ENCODE data around the gene ANKRD13C. TPM values are rescaled to one million over a fixed set of nuclear protein-coding genes. Genes with fewer than 3 reads are reported as not detected.

Gene ANKRD13C
- total RNA-seq, 4 donors from 2014 or later = 21.5 to 36.2 (median 25.7) TPM

DNA sequence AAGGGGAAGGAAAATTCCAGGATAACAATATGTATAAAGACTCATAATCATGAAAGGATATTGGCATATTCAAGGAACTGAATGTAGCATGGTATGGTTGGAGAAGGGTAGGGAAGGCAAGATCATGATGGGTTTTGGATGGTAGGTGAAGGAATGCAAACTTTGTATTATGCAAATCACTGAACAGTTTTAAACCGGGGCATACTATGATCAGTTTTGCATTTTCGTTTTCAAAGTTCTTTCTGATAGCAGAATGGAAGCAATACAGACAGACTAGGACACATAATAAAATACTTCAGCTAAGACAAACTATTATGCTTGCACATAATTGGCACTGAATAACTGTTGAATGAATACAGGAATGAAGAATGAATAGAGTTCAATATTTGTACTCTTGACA is 42.1 kb upstream of the ANKRD13C start:
- 75% methylated on average over 2 of the region's 2 CpGs for WGBS
- Histone ChIP-seq H3K27me3 (no peaks in the 10 kb centered on the region), H3K27ac (no peak overlapping the region), H3K36me3 (no peaks in the 10 kb centered on the region), H3K9me3 (no peaks in the 10 kb centered on the region), H3K4me3 (no peak overlapping the region), H3K4me1 (no peaks in the 10 kb centered on the region)
- TF ChIP-seq POLR2A (IDR thresholded peaks at IDR 0.05) = no peak
- TF ChIP-seq POLR2AphosphoS5 (IDR thresholded peaks at IDR 0.05) = no peak
- TF ChIP-seq CTCF (IDR thresholded peaks at IDR 0.05) = no peak
- TF ChIP-seq EP300 (IDR thresholded peaks at IDR 0.05) = no peak
- no peak for DNase-seq (ENCODE audit: low spot score in 2 of 2)

DNA sequence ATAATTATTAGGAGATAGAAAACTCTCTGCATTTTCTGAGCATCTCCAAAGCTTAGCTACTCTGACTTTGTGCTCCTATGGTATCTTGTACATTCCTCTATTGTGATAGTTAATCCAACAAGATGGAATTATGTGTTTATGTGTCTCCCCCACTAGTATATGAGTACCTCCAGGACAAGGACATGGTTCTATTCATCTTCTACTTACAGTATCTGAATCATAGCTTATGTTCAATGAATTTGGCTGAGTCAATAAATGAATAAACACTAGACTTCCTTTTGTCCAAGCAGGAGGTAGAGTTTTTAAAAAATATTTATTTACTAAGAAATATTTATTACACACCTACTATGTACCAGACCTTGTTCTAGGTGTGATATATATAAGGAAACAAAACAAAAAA is 38.1 kb upstream of the ANKRD13C start:
- H3K4me3 ChIP-seq = no peak overlapping the region
- no peaks in the 10 kb centered on the region for H3K4me1 ChIP-seq
- TF ChIP-seq POLR2A (IDR thresholded peaks at IDR 0.05) (no peak), EP300 (IDR thresholded peaks at IDR 0.05) (no peak), POLR2AphosphoS5 (IDR thresholded peaks at IDR 0.05) (no peak), CTCF (IDR thresholded peaks at IDR 0.05) (no peak)
- H3K9me3 ChIP-seq = no peaks in the 10 kb centered on the region
- no peaks in the 10 kb centered on the region for H3K27me3 ChIP-seq
- no peak overlapping the region for H3K27ac ChIP-seq
- no peaks in the 10 kb centered on the region for H3K36me3 ChIP-seq
- no peak for DNase-seq (ENCODE audit: low spot score in 2 of 2)

DNA sequence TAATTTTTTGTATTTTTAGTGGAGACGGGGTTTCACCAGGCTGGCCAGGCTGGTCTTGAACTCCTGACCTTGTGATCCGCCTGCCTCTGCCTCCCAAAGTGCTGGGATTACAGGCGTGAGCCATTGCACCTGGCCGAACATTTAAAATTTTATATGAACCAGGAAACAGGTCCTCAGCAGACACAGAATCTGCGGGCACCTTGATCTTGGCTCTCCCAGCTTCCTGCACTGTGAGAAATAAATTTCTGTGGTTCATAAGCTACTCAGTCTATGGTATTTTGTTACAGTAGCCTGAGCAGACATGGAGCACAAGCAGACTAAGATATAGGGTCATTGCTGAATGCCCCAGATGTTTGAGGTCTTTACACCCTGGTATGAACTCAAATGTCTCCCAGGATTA is 33.0 kb upstream of the ANKRD13C start:
- no peak for DNase-seq (ENCODE audit: low spot score in 2 of 2)
- H3K27me3 ChIP-seq = no peaks in the 10 kb centered on the region
- no peak for TF ChIP-seq POLR2AphosphoS5 (IDR thresholded peaks at IDR 0.05)
- TF ChIP-seq POLR2A (IDR thresholded peaks at IDR 0.05) = no peak
- no peak for TF ChIP-seq EP300 (IDR thresholded peaks at IDR 0.05)
- no peak for TF ChIP-seq CTCF (IDR thresholded peaks at IDR 0.05)
- H3K9me3 ChIP-seq = no peaks in the 10 kb centered on the region
- no peaks in the 10 kb centered on the region for H3K36me3 ChIP-seq
- no peak overlapping the region for H3K4me3 ChIP-seq
- WGBS = 95% methylated on average over 5 of the region's 5 CpGs
- no peaks in the 10 kb centered on the region for H3K4me1 ChIP-seq
- H3K27ac ChIP-seq = no peak overlapping the region

DNA sequence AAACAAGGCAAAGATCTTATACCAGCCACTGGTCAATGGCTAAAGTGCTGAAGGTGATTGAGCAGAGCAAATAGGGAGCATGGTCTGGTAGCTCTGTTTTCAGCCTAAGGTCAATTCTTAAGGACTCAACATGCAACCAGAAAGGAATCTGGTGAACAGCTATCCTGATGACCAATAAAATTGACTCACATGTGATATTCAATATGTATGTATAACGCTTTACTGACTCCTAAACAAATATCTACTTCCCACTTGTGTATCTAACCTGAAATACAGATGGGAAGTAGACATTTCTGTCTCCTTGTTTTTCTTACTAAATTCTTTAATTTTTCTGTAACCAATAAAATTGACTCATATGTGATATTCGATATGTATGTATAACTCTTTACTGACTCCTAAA is 31.6 kb upstream of the ANKRD13C start:
- Histone ChIP-seq H3K27ac (no peak overlapping the region), H3K36me3 (no peaks in the 10 kb centered on the region), H3K9me3 (no peaks in the 10 kb centered on the region), H3K27me3 (no peaks in the 10 kb centered on the region), H3K4me1 (no peaks in the 10 kb centered on the region), H3K4me3 (no peak overlapping the region)
- WGBS = 89% methylated on average over 2 of the region's 2 CpGs
- TF ChIP-seq CTCF (IDR thresholded peaks at IDR 0.05) (no peak), POLR2A (IDR thresholded peaks at IDR 0.05) (no peak), POLR2AphosphoS5 (IDR thresholded peaks at IDR 0.05) (no peak), EP300 (IDR thresholded peaks at IDR 0.05) (no peak)
- DNase-seq (ENCODE audit: low spot score in 2 of 2) = no peak

GRCh38 chr1:70385477-70385876 is 31.0 kb upstream of the ANKRD13C start:
- Histone ChIP-seq H3K4me1 (no peaks in the 10 kb centered on the region), H3K27ac (no peak overlapping the region), H3K36me3 (no peaks in the 10 kb centered on the region), H3K27me3 (no peaks in the 10 kb centered on the region), H3K9me3 (no peaks in the 10 kb centered on the region), H3K4me3 (no peak overlapping the region)
- TF ChIP-seq POLR2A (IDR thresholded peaks at IDR 0.05) (no peak), CTCF (IDR thresholded peaks at IDR 0.05) (no peak), POLR2AphosphoS5 (IDR thresholded peaks at IDR 0.05) (no peak), EP300 (IDR thresholded peaks at IDR 0.05) (no peak)
- WGBS = 92% methylated on average over 6 of the region's 6 CpGs
- DNase-seq (ENCODE audit: low spot score in 2 of 2) = no peak
